HG03460 (cell line): Measurements from ENCODE around the gene KRTAP5-6.

Source experiments
- ATAC-seq: cut with Tn5 transposase; IDR thresholded peaks from one replicate; pipeline ENCODE4 v1.9.1; 2021; ENCODE audit not compliant: unreplicated experiment

Gene KRTAP5-6, protein sequence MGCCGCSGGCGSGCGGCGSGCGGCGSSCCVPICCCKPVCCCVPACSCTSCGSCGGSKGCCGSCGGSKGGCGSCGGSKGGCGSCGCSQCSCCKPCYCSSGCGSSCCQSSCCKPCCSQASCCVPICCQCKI

DNA sequence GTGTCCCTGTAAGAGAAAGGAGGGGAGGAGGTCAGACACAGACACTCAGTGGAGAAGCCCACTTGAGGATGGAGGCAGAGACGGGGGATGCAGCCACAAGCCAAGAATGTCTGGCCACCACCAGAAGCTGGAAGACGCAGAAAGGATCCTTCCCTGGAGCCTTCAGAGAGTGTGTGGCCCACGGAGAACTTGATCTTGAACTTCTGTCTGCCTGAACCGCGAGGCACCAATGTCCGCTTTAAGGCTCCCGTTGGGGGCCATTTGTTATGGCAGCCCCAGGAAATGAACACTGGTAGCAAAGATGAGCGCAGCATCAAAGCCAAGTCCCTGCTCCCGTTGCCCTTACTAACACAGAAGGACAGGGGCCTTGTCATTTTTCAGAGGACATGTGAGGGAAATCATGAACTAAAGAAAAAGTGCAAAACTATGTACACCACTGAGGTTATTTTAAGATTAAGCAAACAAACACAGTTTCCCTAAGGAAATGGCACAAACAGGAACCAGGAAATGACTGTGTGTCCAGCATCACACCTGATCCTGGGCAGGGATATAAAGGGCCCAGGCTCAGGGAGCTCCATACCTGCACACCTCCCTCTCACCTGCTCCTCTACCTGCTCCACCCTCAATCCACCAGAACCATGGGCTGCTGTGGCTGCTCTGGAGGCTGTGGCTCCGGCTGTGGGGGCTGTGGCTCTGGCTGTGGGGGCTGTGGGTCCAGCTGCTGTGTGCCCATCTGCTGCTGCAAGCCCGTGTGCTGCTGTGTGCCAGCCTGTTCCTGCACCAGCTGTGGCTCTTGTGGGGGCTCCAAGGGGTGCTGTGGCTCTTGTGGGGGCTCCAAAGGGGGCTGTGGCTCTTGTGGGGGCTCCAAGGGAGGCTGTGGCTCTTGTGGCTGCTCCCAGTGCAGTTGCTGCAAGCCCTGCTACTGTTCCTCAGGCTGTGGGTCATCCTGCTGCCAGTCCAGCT, at the start of gene KRTAP5-6:
KRTAP5-6 (plus strand) TSS at position 588 of the 963 bp plus-strand sequence; CDS start at position 639, 51 bp downstream.
- ATAC-seq = no peak

DNA sequence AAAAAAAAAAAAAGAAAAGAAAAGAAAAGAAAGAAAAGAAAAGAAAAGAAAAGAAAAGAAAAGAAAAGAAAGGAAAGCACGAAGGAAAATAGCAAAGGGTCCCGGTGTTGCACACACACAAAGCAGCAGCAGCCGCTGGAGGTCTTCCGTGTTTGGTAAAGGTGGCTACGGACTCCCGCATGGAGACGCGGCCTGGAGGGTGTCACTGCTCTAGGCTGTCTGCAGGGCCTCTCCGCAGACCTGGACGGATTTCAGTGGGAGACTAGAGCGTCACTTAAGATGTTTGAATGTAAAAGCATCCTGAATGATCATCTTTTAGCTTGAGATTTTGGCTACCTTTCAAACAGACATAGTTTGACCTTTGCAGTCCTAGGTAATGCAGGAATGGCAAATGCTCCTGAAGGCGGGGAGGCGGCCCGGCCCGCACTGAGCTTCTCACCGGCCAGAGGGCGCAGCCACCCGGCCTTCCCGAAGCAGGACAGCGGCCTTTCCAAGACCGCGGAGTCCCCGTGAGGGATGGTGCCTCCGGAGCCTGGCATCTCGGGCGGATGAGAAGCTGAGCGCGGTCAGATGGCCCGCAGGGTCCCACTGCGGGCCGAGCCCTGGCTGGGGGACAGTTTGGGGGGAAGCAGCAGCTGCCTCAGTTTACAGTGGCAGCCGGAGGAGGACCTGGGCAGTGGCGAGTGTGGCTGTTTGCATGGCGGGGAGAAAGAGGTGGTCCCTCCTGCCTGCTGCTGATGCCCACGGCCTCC, 48.9 kb upstream of the KRTAP5-6 start:
- no peak for ATAC-seq

- ATAC-seq = no peak
Observed at GRCh38 chr11:1648653-1649420, 48.2 kb upstream of the KRTAP5-6 start.

GRCh38 chr11:1650034-1650917, 46.7 kb upstream of the KRTAP5-6 start:
- no peak for ATAC-seq

GRCh38 chr11:1650918-1651262, 46.1 kb upstream of the KRTAP5-6 start:
- no peak for ATAC-seq

- no peak for ATAC-seq
Observed at GRCh38 chr11:1651411-1651980, 45.5 kb upstream of the KRTAP5-6 start.

DNA sequence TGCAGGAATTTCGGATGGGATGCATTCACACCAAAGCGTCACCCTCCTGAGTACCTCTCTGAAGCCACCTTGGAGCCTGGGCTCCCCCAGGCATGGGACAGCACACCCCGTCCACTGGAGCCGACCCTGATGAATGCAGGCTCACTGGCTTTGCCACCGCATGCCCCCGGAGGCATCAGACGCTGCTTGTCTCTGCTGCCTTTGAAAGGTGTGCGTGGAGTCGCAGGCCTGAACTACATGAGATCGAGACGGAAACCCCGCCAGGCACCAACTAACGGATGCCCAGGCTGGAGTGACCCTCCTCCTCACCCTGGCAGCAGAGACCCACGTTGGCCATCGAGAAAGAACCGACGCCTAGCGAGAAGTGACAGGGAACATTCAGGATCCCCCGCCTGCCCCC, 45.0 kb upstream of the KRTAP5-6 start:
- no peak for ATAC-seq

GRCh38 chr11:1652442-1652770, 44.6 kb upstream of the KRTAP5-6 start:
- ATAC-seq = no peak

DNA sequence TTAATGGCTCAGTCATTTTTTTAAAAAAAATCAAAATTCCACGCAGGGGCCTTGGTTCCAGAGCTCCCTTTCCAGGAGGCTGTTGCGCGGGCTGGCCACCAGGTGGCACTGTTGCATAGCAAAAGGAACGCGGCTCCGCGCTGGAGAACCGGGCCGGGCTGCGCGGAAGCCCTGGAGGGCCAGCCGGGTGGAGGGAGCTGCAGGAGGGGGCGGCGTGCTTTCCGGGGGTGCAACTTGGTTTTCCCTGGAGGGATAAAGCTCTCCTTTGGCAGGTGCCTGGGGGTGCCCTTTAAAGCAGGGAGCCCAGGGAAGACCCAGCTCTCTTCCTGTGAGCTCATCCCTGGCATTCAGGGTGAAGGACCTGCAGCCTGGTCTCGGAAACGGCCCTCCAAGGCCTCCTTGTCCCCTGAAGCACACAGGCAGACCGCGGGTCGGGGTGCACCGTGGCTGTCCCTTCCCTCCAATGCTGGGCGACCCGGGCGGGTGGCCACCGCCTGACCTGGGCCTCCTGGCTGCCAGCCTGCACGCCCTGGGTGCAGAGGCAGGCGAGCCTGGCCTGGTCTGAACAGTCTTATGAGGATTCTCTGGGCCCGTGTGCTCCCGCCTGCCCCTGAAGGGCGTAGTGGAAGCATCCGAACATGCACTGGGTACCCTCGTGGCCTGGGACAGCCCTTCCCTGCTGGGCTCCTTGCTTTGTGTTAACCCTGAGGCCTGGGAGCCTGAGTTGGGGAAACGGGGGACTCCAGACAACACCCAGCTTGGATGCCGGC, 44.0 kb upstream of the KRTAP5-6 start:
- no peak for ATAC-seq

DNA sequence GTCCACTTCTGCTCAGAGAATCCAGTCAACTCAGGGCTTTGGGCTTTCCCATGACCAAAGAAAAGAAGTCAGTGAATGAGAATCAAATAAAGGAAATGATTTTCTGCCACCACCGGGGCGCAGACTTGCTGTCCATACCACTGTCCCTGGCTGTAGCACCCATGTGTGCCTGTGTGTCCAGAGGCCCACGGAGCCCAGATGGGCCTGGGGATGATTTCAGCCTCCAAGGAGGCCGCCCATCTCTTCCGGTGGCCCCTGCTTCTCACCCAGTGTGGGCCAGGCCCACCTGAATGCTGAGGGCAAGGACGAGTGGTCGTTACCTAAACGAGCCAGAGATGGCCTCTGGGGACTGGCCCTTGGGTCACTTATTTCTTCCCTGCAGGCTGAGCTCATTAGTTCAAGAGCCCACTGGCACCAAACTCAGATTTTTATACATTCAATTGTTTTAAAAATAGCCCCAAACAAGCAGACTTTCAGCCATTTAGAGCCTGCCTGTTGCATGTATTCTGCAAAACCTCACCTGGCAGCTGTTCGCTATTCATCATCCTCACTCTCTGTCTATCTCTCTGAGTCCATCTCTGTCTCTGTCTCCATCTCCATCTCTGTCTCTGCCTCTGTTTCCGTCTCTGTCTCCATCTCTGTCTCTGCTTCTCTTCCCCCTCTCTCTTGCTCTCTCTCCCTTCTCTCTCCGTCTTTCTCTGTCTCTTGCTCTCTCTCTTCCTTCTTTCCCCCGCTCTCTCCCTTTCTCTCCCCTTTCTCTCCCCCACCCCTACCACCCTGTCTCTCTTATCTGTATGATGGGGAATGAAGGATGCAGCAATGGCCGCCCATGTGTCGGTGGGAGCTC, 43.2 kb upstream of the KRTAP5-6 start:
- ATAC-seq = no peak

- ATAC-seq = no peak
Observed at GRCh38 chr11:1654388-1655167, 42.4 kb upstream of the KRTAP5-6 start.

- ATAC-seq = no peak
Observed at GRCh38 chr11:1655168-1656060, 41.6 kb upstream of the KRTAP5-6 start.

DNA sequence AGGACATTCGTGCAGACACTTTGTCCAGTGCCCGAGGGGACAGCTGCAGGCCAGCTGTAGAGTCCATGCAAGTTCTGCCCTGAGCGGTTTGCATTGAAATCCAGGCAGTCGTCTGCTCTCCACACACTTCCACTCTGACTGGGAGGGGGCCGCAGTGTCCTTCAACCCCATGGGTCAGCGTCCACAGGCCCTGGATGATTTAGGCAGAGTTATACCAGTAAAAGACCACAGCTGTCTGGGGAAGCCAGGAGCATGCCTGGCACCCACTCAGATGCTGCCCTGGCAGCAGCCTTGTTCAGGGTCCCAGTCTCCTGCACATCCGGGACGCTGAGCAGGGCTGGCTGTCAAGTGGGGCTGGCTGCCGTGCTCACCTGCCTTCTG, 40.9 kb upstream of the KRTAP5-6 start:
- no peak for ATAC-seq

- ATAC-seq = no peak
Observed at GRCh38 chr11:1656670-1657069, 40.3 kb upstream of the KRTAP5-6 start.

GRCh38 chr11:1659506-1659905, 37.5 kb upstream of the KRTAP5-6 start:
- ATAC-seq = no peak

DNA sequence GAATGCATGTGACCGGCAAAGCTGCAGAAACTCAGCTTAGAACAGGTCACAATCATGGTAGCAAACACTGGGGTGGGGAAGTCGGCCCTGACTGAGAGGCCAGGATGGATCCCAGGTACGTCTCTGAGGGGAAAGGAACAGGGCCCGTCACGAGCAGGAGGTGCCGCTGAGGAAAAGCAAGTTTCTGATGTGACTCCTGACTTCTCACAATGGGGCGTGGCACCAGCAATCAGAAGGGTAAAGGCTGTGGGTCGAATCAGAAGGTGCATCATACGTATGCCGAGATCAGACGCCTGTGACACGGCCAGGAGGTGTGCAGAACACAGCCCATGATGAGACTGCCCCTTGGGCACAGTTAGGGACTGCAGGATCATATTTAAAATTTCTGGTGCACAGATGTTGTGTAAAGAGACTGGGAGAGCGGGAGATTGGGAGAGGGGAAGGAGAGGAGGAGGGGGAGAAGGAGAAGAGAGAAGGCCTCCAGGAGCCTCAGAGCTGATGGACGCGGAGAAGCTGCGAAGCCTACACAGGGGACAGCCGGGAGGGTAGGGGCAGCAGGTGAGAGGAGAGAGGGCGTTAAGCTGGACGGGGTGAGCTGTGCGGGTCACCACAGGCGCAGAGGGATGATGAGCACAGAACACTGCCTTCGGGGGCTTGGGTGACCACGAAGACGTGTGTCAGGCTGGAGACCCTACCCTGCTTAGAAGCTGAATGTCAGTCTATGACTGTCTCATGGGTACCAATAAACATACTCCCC, 36.7 kb upstream of the KRTAP5-6 start:
- ATAC-seq = no peak
